ENCODE data around the gene BSN.
A peak's percentile ranks its signal among the peaks of the same experiment; 100 is the strongest.

The BSN gene

GRCh38 chr3:49602877-49603411 is 48.7 kb downstream of the BSN start:
- DNase-seq: peak; percentile 41

- DNase-seq: no peak
Measured at GRCh38 chr3:49606427-49606826, 52.1 kb downstream of the BSN start.

DNA sequence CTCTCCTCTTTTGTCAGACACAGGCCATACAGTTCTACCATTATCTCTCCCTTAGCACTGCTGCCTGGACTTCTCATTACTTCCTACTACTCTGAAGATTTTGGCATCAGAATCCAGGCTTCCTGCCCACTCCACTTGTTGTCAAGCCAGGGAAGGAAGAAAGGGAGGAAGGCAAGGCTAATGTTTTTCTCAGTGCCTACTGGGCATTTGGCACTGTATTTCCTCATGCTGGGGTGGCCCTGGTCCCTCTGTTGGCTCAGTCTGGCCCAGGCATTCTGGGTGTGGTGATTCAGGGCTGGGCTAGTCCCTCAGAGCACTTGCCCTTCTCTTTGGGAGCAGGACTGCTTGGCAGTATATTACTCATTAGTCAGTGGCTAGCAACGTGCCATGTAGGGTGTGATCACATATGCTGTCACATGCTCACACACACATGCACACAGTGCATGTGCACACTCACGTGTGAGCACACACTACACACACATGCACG is 52.9 kb downstream of the BSN start:
- DNase-seq: no peak

- DNase-seq: no peak
Measured at GRCh38 chr3:49607796-49608195, 53.5 kb downstream of the BSN start.

DNA sequence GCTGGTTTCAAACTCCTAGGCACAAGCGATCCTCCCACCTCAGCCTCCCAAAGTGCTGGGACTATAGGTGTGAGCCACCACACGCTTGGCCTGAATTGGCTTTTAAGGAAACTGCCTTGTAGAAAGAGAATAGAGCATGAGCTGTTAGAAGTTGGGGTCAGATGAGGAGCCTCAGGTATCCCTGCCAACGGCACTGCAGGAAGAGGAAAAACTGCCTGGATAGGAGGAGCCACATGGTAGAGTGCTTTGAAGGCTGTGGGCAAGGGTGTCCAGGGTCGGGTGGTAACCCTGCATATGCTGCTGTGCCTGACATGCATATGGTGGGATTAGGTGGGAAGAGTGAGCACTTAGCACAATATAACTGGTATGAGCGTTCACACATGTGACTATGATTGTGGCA is 55.0 kb downstream of the BSN start:
- no peak for DNase-seq

DNA sequence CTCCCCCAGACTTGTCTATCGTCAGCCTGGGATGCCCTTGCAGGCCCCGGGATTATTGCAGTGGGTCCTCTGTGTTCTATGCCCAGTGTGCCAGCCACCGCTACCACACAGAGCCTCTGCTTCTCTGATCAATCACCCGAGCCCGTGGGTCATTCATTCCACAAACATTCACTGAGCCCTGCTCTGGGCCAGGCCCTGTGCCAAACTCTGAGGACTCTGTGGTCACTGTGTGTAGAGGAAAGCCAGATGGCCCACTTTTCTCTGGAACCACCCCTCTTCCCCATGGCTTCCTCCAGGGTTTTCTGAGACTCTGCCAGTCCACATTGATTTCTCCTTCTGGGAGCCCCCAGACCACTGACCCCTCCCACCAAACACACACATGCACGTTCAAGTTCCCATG is 55.5 kb downstream of the BSN start:
- no peak for DNase-seq

DNA sequence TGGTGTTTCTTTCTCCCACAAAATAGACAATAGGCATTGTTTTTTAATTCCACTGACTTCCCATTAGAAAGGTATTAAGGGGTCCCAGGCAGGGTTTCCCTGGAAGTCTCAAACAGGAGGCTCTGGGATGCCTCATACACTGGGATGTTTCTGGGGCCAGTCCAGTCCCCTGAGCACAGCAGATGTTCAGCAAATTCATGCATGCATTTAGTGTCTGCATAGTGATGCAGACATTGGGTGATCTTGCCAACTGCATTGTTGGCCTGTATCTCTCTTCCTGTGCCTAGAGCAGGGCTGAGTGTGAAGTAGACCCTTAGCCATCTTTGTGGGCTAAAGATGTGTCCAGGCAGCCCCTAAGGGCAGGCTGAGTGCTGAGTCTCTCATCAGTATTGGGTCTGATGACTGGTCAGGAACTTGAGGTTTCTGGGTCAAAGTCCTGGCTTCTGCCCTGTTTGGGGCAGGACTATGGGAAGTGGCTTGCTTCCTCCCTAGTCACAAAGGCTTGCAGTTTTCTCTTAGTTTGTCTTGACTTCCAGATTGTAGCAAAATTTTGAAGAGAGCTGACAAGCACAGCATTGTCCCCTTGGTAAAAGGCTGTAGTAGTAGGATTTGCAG is 56.5 kb downstream of the BSN start:
- no peak for DNase-seq

DNA sequence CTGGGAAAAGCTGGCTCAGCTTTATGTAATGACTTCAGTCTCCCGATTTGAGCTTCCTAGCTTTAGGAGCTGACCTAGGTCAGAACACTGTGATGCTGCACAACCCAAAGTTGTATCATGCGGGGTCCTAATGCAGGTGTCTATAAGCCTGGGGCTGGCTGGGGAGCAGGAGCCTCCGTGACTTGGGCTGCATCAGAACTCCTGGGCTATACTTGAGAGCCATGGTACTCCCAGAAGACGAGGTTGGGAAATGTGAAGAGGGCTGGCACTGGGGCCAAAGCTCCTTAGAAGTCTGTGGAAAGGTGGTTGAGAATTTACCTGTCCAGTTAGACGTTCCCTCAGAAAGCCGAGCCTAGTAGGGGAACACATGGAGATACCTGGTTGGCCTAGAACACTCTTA is 57.0 kb downstream of the BSN start:
- DNase-seq: no peak

- DNase-seq: no peak
Measured at GRCh38 chr3:49611719-49612118, 57.4 kb downstream of the BSN start.

DNA sequence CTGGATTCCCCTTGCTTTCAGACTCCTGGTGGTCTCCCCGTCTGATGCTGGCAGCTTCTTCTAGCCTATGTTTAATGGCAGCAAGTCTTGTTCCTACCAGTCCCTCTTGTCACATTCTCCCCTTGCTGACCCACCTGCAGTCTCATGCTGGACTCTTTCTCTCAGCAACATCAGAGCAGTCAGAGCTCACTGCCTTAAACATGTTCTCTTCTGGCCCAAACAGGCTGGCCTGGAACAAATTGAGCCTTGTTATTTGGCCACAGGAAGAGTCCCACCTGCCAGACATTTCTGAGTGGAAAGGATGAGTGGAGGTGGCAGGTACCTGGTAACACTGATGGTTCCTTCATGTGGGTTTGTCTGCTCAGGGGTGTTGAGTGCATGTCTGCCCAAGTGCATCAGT is 60.7 kb downstream of the BSN start:
- no peak for DNase-seq

DNA sequence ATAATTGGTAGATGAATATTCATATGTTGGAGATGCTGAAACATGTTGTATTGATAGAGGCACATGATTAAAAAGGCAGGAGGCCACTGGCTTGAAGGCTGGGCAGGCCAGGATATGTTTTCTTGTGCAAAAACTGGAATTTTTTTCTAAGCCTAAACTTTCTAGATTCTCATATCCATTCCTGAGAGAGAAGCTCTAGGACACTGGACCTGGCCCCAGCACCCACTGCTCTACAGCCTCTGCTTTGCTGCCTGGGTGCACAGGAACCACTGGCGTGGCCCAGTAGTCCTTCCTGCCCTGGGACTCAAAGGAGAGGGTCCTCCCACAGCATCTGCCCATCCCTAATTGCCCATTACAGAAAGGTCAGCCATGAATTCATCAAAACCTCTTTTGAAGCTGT is 61.8 kb downstream of the BSN start:
- DNase-seq: no peak

GRCh38 chr3:49616491-49616941 is 62.2 kb downstream of the BSN start:
- no peak for DNase-seq

GRCh38 chr3:49617390-49618013 is 63.2 kb downstream of the BSN start:
- no peak for DNase-seq

DNA sequence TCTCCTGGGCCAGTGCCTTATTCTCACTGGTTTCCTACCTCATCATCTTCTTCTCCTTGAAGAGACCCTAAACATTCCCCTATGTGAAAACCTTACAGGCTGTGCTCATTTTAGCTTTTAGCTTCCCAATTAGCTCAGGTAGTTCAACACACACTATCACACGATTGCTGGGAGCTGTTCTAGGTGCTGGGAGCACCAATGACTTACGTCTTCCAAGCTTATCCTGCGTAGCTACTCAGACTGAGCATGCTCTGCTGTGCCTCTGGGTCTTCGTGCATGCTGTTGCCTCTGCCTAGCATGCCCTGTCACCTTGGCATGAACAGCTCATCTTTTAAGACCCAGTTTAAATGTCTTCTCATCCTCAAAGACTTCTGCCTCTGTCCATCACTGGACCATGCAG is 64.1 kb downstream of the BSN start:
- DNase-seq: no peak

- no peak for DNase-seq
Measured at GRCh38 chr3:49619649-49620048, 65.4 kb downstream of the BSN start.

DNA sequence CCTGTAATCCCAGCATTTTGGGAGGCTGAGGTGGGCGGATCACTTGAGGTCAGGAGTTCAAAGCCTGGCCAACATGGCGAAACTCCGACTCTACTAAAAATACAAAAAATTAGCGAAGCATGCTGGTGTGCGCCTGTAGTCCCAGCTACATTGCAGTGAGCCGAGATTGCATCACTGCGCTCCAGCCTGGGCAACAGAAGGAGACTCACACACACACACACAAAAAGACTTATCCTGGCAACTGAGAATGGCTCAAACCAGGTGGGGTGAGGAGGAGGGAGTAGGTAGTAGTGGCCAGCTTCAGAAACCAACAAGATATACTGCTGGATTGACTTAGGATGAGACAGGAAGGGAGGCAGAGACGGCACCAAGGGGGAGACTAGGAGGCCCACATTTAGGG is 66.5 kb downstream of the BSN start:
- DNase-seq: no peak

- DNase-seq: no peak
Measured at GRCh38 chr3:49623071-49623470, 68.8 kb downstream of the BSN start.

DNA sequence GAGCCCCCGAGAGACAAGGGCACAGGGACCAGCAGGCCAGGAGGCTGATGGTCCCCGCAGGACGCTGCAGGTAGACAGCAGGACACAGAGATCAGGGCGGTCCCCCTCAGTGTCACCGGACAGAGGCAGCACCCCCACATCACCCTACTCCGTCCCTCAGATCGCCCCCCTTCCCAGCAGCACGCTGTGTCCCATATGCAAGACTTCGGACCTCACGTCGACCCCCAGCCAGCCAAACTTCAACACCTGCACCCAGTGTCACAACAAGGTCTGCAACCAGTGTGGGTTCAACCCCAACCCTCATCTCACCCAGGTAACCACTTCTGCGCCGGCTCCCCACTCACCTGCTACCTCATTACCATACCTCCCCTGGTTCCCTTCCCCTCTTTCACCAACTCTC is 70.8 kb downstream of the BSN start:
- DNase-seq: no peak

DNA sequence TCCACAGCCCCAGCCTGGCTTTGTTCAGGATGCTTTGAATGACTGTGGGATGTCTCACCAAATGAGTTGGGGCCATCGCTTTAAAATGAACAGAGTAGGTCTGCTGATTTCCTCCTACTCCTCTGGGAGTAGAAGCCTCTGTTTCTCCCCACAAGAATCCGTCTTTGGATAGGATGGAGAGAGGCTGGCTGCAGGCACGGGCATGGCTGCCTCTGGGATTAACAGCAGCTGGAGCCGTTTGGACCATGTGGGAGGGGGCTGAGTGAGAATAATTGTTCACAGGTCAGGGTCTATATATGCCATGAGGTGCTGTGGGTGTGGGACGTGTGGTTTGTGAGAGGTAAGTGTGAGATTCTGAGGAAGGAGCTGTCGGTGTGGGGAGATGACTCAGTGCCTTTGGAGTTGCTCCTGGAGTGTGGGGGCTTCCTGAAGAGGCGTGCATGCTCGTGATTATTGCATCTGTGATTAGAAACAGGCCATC is 71.9 kb downstream of the BSN start:
- no peak for DNase-seq

- DNase-seq: no peak
Measured at GRCh38 chr3:49626796-49627195, 72.5 kb downstream of the BSN start.

DNA sequence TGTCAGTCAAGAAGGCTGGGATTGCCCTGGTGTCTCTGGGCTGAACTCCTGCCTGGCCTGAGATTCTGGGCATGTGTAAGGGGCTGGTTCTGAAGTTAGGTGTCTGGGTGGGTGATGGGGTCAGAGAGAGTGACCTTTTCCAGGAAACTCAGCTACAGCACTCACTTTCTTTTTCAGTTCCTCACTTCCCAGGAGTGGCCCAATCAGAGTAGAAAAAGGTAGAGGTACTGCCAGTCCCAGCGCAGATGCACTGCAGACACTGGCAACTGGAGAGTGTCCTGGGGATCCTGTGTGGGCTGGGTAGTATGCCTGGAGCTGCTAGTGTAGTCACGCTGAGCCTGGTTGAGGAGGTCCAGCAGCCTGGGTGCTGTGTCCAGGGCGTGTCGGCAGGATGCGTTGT is 73.4 kb downstream of the BSN start:
- no peak for DNase-seq

- DNase-seq: no peak
Measured at GRCh38 chr3:49628249-49628648, 74.0 kb downstream of the BSN start.

DNA sequence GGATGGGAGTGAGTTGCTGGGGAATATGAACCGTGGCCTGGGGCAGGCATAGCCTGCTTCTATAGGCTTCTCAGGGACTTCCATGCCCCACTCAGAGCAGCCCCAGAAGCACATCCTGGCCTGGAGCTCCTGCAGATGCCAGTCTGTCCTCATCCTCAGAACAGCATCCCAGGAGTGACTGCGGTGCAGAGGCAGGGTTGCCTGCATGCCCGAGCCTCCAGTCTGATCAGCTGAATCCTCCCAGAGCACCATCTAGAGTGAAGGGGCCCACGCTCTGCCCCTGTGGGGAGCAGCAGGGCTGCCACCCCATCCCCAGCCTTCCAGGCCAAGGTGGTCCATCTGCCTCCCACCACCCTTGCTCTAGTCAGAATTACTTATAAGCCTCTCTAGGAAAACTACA is 75.2 kb downstream of the BSN start:
- DNase-seq: no peak

DNA sequence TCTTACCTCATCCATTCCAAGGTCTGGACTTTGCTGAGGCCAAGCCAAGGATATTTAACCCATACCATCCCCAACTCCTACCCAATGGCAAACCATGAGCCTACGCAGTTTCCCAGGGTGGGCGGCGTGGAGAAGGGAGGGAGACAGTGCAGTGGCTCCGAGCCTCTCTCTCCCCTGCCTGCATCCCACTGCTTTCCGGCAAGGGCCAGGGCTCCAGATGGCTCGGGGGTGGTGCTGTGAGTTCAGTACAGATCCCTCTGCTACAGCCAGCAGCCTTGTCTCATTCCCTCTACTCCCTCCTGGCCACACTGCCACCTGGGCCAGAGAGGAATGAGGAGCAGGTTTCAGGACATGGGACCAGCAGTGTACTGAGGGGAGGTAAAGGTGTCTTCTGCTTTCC is 75.6 kb downstream of the BSN start:
- DNase-seq: no peak

GRCh38 chr3:49630784-49631183 is 76.5 kb downstream of the BSN start:
- DNase-seq: no peak

All from activated CD4-positive, CD25-positive, alpha-beta regulatory T cell treated with anti-CD3 and anti-CD28 coated beads, Interleukin-2, amount 50 U/mL, for 72 hours (primary cell).